Measurements from ENCODE around the gene GALNT2. TPM values are rescaled to one million over a fixed set of nuclear protein-coding genes. Genes with fewer than 3 reads are reported as not detected.

The GALNT2 gene
- total and polyA plus RNA-seq, 2 of the 13 experiments (the other 11 are each of a cell fraction or from before 2014, with no cell fraction given) = 39.3 to 39.6 TPM

DNA sequence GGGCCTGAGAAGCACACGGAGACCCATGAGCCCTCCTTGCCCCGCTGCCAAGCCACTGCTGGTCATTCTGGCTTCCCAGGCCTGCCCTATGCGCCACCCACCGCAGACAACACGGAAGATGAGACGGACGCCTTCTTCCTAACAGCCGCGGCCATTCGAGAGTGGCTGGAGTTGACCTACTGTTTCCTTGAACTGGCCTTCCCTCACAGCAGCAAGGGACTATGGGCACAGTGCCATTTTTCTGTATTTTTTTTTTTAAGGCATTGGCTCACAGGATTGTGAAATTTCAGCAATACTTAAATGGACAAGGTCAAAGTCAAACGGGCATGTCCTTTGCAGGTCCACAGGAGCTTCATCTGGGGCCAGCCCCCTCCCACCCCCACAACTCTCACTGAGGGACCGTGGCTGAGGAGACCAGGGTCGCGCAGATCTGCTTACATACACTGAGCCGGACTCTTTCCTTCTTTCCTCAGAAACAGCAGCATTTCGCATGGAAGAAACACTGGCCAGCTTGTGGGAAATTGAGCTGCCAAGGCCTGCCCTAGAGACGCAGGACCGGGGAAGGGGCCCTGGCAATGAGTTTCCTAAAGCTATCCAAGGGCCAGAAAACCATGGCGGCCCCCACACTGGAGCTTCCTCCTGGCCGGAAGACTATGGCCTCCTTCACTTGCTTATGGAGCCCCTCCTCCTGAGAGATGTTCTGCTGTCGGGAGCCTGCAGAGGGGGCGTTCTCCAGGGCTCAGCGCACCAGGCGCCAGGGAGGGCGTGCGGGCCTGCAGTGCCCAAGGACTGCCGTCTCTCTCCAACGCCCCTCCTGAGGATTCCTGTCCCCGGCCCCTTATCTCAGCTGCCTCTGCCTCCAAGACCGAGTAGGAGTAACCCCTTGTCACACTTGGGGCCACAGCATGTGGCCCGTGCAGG lies 260.2 kb downstream of the GALNT2 start (continued):
- 0 out of 2 replicates have a peak, but pooled peaks have one; percentile 23 for TF ChIP-seq REPIN1 (CRISPR knock-in tag; IDR thresholded peaks at IDR 0.05; ENCODE audit: borderline replicate concordance, low read depth)
- peak; percentile 36; the same call in 1 of the 2 replicates for TF ChIP-seq BCL6 (CRISPR knock-in tag; IDR thresholded peaks at IDR 0.05)
- no peak for TF ChIP-seq POGZ (CRISPR knock-in tag; IDR thresholded peaks at IDR 0.05)
- no peak for TF ChIP-seq NFKBIZ (CRISPR knock-in tag; IDR thresholded peaks at IDR 0.05)
- peak; percentile 52 for TF ChIP-seq HNF4A (CRISPR knock-in tag; IDR thresholded peaks at IDR 0.05)
- TF ChIP-seq, protein P1, sequence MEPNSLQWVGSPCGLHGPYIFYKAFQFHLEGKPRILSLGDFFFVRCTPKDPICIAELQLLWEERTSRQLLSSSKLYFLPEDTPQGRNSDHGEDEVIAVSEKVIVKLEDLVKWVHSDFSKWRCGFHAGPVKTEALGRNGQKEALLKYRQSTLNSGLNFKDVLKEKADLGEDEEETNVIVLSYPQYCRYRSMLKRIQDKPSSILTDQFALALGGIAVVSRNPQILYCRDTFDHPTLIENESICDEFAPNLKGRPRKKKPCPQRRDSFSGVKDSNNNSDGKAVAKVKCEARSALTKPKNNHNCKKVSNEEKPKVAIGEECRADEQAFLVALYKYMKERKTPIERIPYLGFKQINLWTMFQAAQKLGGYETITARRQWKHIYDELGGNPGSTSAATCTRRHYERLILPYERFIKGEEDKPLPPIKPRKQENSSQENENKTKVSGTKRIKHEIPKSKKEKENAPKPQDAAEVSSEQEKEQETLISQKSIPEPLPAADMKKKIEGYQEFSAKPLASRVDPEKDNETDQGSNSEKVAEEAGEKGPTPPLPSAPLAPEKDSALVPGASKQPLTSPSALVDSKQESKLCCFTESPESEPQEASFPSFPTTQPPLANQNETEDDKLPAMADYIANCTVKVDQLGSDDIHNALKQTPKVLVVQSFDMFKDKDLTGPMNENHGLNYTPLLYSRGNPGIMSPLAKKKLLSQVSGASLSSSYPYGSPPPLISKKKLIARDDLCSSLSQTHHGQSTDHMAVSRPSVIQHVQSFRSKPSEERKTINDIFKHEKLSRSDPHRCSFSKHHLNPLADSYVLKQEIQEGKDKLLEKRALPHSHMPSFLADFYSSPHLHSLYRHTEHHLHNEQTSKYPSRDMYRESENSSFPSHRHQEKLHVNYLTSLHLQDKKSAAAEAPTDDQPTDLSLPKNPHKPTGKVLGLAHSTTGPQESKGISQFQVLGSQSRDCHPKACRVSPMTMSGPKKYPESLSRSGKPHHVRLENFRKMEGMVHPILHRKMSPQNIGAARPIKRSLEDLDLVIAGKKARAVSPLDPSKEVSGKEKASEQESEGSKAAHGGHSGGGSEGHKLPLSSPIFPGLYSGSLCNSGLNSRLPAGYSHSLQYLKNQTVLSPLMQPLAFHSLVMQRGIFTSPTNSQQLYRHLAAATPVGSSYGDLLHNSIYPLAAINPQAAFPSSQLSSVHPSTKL (CRISPR knock-in tag; IDR thresholded peaks at IDR 0.05) = peak; percentile 43; the same call in 1 of the 2 replicates
- peak; percentile 35; the same call in 1 of the 2 replicates for TF ChIP-seq SALL1 (CRISPR knock-in tag; IDR thresholded peaks at IDR 0.05)
- 0 out of 2 replicates have a peak, but pooled peaks have one; percentile 48 for TF ChIP-seq ESRRA (CRISPR knock-in tag; IDR thresholded peaks at IDR 0.05; ENCODE audit: low read depth)
- TF ChIP-seq, protein P2, sequence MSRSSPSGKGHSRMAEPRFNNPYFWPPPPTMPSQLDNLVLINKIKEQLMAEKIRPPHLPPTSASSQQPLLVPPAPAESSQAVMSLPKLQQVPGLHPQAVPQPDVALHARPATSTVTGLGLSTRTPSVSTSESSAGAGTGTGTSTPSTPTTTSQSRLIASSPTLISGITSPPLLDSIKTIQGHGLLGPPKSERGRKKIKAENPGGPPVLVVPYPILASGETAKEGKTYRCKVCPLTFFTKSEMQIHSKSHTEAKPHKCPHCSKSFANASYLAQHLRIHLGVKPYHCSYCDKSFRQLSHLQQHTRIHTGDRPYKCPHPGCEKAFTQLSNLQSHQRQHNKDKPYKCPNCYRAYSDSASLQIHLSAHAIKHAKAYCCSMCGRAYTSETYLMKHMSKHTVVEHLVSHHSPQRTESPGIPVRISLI (CRISPR knock-in tag; IDR thresholded peaks at IDR 0.05; ENCODE audit: borderline replicate concordance) = peak; percentile 93
- TF ChIP-seq, protein P3, sequence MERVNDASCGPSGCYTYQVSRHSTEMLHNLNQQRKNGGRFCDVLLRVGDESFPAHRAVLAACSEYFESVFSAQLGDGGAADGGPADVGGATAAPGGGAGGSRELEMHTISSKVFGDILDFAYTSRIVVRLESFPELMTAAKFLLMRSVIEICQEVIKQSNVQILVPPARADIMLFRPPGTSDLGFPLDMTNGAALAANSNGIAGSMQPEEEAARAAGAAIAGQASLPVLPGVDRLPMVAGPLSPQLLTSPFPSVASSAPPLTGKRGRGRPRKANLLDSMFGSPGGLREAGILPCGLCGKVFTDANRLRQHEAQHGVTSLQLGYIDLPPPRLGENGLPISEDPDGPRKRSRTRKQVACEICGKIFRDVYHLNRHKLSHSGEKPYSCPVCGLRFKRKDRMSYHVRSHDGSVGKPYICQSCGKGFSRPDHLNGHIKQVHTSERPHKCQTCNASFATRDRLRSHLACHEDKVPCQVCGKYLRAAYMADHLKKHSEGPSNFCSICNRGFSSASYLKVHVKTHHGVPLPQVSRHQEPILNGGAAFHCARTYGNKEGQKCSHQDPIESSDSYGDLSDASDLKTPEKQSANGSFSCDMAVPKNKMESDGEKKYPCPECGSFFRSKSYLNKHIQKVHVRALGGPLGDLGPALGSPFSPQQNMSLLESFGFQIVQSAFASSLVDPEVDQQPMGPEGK (CRISPR knock-in tag; IDR thresholded peaks at IDR 0.05) = peak; percentile 73; the same call in 1 of the 2 replicates

Measured in HepG2 (cell line).